Chondrocyte (in vitro differentiated cells): ENCODE measurements around the gene PAFAH2. TPM values are rescaled to one million over a fixed set of nuclear protein-coding genes. Genes with fewer than 3 reads are reported as not detected.

Experiments used
- DNase-seq: peaks from one replicate; pipeline ENCODE4 v3.0.0; 2021; ENCODE audit warnings: mixed read lengths, low spot score
- H3K27ac Mint-ChIP-seq: one replicate; pipeline ENCODE4 v1.8.0; 2021; ENCODE audit warnings: mild to moderate bottlenecking, moderate library complexity, mixed read lengths; ENCODE audit not compliant: unreplicated experiment
- H3K27me3 Mint-ChIP-seq: 2 replicates; pipeline ENCODE4 v1.8.0; 2021; ENCODE audit warnings: low read depth, mixed read lengths
- H3K36me3 Mint-ChIP-seq: 2 replicates; pipeline ENCODE4 v1.8.0; 2021; ENCODE audit warnings: low read depth, mixed read lengths
- H3K4me1 Mint-ChIP-seq: 2 replicates; pipeline ENCODE4 v1.8.0; 2021; ENCODE audit warnings: low read depth, mild to moderate bottlenecking, mixed read lengths
- H3K4me3 Mint-ChIP-seq: one replicate; pipeline ENCODE4 v1.8.0; 2021; ENCODE audit warnings: mild to moderate bottlenecking, moderate library complexity, mixed read lengths; ENCODE audit not compliant: unreplicated experiment
- H3K9me3 Mint-ChIP-seq: 2 replicates; pipeline ENCODE4 v1.8.0; 2021; ENCODE audit warnings: low read depth, mixed read lengths
- total RNA-seq: library from RNA; stranded (reverse); gene quantifications from 3 replicates; pipeline ENCODE4 v1.2.1, GENCODE V29; 2021
- TF ChIP-seq, protein P1 (sequence below): fragments of 200-600 bp; sonication (generic); IDR thresholded peaks from 2 replicates; pipeline ENCODE4 v1.5.0; 2021; ENCODE audit warnings: antibody characterized with exemption, mild to moderate bottlenecking, moderate library complexity

Gene PAFAH2
- total RNA-seq, 1 donor from 2014 or later = 10.7 TPM

DNA sequence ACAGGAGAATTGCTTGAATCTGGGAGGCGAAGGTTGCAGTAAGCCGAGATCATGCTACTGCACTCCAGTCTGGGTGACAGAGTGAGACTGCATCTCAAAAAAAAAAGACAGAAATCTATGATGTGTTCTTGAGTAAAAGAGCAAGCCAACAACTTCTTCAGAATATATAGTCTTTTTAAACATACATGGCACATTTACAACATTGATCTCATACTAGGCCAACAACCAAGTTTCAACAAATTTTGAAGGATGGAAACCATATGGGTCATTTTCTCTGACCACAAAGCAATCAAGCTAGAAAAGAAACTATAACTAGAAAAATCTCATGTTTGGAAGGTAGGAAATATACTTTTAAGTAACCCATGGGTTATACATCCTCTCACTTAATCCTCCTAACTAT is 38.3 kb downstream of the PAFAH2 start:
- H3K9me3 Mint-ChIP-seq = peaks cover 6% of the 10 kb centered on the region
- DNase-seq = no peak
- peak overlapping the region; percentile 65 for H3K27ac Mint-ChIP-seq
- H3K36me3 Mint-ChIP-seq = peaks cover 35% of the 10 kb centered on the region
- TF ChIP-seq, protein P1, sequence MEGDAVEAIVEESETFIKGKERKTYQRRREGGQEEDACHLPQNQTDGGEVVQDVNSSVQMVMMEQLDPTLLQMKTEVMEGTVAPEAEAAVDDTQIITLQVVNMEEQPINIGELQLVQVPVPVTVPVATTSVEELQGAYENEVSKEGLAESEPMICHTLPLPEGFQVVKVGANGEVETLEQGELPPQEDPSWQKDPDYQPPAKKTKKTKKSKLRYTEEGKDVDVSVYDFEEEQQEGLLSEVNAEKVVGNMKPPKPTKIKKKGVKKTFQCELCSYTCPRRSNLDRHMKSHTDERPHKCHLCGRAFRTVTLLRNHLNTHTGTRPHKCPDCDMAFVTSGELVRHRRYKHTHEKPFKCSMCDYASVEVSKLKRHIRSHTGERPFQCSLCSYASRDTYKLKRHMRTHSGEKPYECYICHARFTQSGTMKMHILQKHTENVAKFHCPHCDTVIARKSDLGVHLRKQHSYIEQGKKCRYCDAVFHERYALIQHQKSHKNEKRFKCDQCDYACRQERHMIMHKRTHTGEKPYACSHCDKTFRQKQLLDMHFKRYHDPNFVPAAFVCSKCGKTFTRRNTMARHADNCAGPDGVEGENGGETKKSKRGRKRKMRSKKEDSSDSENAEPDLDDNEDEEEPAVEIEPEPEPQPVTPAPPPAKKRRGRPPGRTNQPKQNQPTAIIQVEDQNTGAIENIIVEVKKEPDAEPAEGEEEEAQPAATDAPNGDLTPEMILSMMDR = no peak
- no peak overlapping the region for H3K4me3 Mint-ChIP-seq
- H3K4me1 Mint-ChIP-seq = peaks cover 5% of the 10 kb centered on the region
- no peaks in the 10 kb centered on the region for H3K27me3 Mint-ChIP-seq

DNA sequence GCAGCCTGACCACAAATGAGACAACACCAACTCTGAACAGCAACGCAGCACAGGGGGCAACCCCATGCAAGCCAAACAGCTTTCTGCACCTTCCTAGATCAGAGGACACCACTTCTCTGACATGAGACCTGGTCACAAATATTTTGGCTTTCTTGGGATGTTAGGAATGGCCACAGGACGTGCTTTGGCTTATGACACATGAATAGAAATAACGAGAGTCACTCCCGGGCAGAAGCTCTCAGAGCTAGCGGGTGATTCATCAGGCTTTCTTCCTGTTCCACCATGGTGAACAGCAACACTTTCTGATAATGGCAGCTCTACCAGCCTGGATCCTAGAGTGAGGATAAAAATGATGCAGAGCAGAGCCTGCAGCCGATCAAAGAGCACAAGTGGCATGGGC is 39.4 kb downstream of the PAFAH2 start:
- TF ChIP-seq, protein P1 = no peak
- Mint-ChIP-seq H3K36me3 (peaks cover 31% of the 10 kb centered on the region), H3K9me3 (peaks cover 6% of the 10 kb centered on the region), H3K27ac (no peak overlapping the region), H3K27me3 (no peaks in the 10 kb centered on the region), H3K4me1 (peaks cover 5% of the 10 kb centered on the region), H3K4me3 (no peak overlapping the region)
- DNase-seq = no peak

DNA sequence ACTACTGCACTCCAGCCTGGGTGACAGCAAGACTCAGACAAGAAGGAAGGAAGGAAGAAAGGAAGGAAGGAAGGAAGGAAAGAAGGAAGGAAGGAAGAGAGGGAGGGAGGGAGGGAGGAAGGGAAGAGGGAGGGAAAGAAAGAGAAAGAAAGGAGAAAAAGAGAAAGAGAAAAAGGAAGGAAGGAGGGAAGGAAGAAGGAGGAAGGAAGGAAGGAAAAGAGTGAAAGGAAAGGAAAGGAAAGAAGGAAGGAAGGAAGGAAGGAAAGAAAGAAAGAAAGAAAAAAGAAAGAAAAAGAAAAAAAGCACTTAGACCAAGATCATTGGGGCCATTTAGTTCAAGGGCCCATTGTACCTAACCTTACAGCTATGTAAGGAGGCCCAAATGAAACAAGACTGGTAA is 42.3 kb downstream of the PAFAH2 start:
- Mint-ChIP-seq H3K27me3 (no peaks in the 10 kb centered on the region), H3K9me3 (peaks cover 6% of the 10 kb centered on the region), H3K36me3 (peaks cover 16% of the 10 kb centered on the region), H3K4me1 (peaks cover 15% of the 10 kb centered on the region), H3K4me3 (no peak overlapping the region), H3K27ac (no peak overlapping the region)
- DNase-seq = no peak
- TF ChIP-seq, protein P1 = no peak

DNA sequence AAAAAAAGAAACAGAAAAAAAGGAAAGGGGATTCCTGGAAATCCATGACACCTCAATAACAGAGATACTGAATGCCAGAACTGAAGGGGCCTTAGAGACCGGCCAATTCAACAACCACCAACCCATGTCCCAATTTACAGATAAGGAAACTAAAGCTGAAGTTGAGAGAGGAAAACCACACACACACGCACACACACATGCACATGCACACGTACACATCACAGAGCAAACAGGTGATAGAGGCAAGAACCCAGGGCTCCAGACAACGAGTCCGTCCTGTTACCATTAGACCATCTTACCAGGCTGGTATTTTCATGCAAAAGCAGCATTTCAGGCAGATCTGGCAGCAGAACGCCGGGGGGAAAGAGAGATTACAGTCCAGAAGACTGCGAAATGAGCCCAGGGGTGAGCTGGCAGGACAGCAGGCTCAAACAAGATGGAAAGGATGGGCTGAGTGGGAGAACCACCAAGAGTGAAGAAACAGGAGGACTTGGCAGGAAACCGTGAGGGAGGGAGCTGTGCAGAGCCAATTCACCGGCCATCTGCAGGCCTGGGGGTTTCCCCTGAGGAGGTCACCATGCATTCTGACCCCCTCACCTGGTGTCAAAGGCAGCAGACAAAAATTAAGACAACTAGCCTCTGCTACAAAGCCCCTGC is 43.5 kb downstream of the PAFAH2 start:
- TF ChIP-seq, protein P1 = no peak
- H3K9me3 Mint-ChIP-seq = peaks cover 10% of the 10 kb centered on the region
- no peak overlapping the region for H3K27ac Mint-ChIP-seq
- no peaks in the 10 kb centered on the region for H3K27me3 Mint-ChIP-seq
- peaks cover 12% of the 10 kb centered on the region for H3K36me3 Mint-ChIP-seq
- no peak for DNase-seq
- peaks cover 15% of the 10 kb centered on the region for H3K4me1 Mint-ChIP-seq
- no peak overlapping the region for H3K4me3 Mint-ChIP-seq

DNA sequence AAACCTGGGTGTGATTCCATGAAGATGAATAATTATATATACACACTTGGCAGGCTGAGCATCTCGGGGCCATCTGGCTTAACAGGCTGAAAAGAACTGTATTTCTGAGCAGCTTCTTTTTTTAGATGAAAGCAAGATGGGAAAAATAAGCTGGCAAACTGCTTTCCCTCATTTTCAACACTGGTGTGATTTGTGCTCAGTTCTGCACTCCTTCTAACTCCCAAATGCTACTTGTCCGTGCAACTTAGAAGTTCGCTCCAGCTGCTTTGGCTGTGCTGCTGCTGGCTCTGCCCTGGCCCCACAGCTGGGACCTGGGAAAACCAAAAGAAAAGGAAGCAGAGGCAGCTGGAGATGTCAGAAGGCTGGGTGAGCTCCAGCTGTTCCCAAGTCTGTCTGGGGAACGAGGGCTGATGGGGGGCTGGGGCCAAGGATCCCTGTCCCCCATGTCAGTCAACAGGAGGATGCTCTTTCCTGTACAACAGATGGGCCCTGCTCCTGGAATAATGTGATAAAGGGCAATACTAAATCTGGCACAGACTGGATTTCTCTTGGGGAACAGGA is 44.9 kb downstream of the PAFAH2 start:
- H3K36me3 Mint-ChIP-seq = peaks cover 4% of the 10 kb centered on the region
- H3K4me1 Mint-ChIP-seq = peaks cover 10% of the 10 kb centered on the region
- H3K27me3 Mint-ChIP-seq = no peaks in the 10 kb centered on the region
- no peak overlapping the region for H3K4me3 Mint-ChIP-seq
- no peak overlapping the region for H3K27ac Mint-ChIP-seq
- peaks cover 4% of the 10 kb centered on the region for H3K9me3 Mint-ChIP-seq
- TF ChIP-seq, protein P1 = no peak
- DNase-seq = no peak
